PC-9 (cell line): ENCODE data around the gene CNPY4. TPM values are rescaled to one million over a fixed set of nuclear protein-coding genes. Genes with fewer than 3 reads are reported as not detected.

Experiments used
- BruUV-seq: library from RNA; stranded (reverse); fragments of 400-500 nt; replicated peaks from 2 replicates; lab custom pipeline; 2021; lab: Mats Ljungman, UMichigan
- CTCF ChIA-PET: fragments of 300-600 bp; sonication (Branson Sonifier 250); formaldehyde crosslinking; loops from one replicate; lab custom pipeline; 2022; ENCODE audit warnings: antibody characterized with exemption; lab: Charles Lee
- POLR2A ChIA-PET: fragments of 300-600 bp; sonication (Branson Sonifier 250); formaldehyde crosslinking; loops from one replicate; lab custom pipeline; 2022; ENCODE audit warnings: antibody characterized with exemption; ENCODE audit not compliant: unreplicated experiment; lab: Charles Lee
- DNase-seq, 2 experiments: peaks; one replicate each; pipeline versions ENCODE4 v3.0.0 to v3.0.0-alpha.2; 2015 to 2022; ENCODE audit warnings: mixed read lengths in 1 of 2
- H2AFZ ChIP-seq: fragments of 200-600 bp; sonication (generic); 2 replicates; pipeline ENCODE4 v1.8.1; 2017; ENCODE audit warnings: antibody characterized with exemption
- H3F3A ChIP-seq: fragments of 200-600 bp; sonication (generic); 2 replicates; pipeline ENCODE4 v1.8.1; 2017; ENCODE audit warnings: antibody characterized with exemption, mild to moderate bottlenecking, low read depth; ENCODE audit not compliant: insufficient read depth
- H3K27ac ChIP-seq: fragments of 200-600 bp; sonication (generic); 2 replicates; pipeline ENCODE4 v1.6.1; 2016; ENCODE audit warnings: mixed run types
- H3K27me3 ChIP-seq: fragments of 200-600 bp; sonication (generic); 2 replicates; pipeline ENCODE4 v1.6.1; 2016; ENCODE audit warnings: low read depth, mixed run types; ENCODE audit not compliant: insufficient read depth
- H3K36me3 ChIP-seq: fragments of 200-600 bp; sonication (generic); 2 replicates; pipeline ENCODE4 v1.6.1; 2016; ENCODE audit warnings: low read depth, mixed run types
- H3K4me1 ChIP-seq: fragments of 200-600 bp; sonication (generic); replicated peaks from 2 replicates; pipeline ENCODE4 v1.6.1; 2016; ENCODE audit warnings: mixed run types; ENCODE audit not compliant: insufficient read depth
- H3K4me2 ChIP-seq: fragments of 200-600 bp; sonication (generic); 2 replicates; pipeline ENCODE4 v1.6.1; 2017; ENCODE audit warnings: mixed run types
- H3K4me3 ChIP-seq: fragments of 200-600 bp; sonication (generic); 2 replicates; pipeline ENCODE4 v1.6.1; 2016; ENCODE audit warnings: mixed run types
- H3K79me2 ChIP-seq: fragments of 200-600 bp; sonication (generic); 2 replicates; pipeline ENCODE4 v1.6.1; 2017; ENCODE audit warnings: low read depth, mixed run types
- H3K9me2 ChIP-seq: fragments of 200-600 bp; sonication (generic); 2 replicates; pipeline ENCODE4 v1.8.1; 2017; ENCODE audit warnings: mild to moderate bottlenecking; ENCODE audit not compliant: insufficient read depth
- H3K9me3 ChIP-seq: fragments of 200-600 bp; sonication (generic); 2 replicates; pipeline ENCODE4 v1.8.1; 2016; ENCODE audit warnings: low read depth; ENCODE audit not compliant: insufficient read depth
- H4K20me1 ChIP-seq: fragments of 200-600 bp; sonication (generic); 2 replicates; pipeline ENCODE4 v1.8.1; 2017; ENCODE audit not compliant: insufficient read depth
- EZH2 ChIP-seq: fragments of 200-600 bp; sonication (generic); IDR thresholded peaks from 2 replicates; pipeline ENCODE4 v1.8.0; 2017; ENCODE audit warnings: antibody characterized with exemption, low read depth
- intact Hi-C: fragments of 100-400 bp; cut with micrococcal nuclease; formaldehyde crosslinking; loops from one replicate; pipeline ENCODE4 v1.10.0; 2022; ENCODE audit not compliant: unreplicated experiment
- total RNA-seq: library from RNA; stranded (reverse); gene quantifications from 2 replicates; pipeline ENCODE4 v1.2.3, GENCODE V29; 2021
- TF ChIP-seq, protein P1 (sequence below): fragments of 200-600 bp; sonication (generic); conservative IDR thresholded peaks from 2 replicates; pipeline ENCODE4 v1.6.1; 2017; ENCODE audit warnings: mixed run types, antibody characterized with exemption, mild to moderate bottlenecking, moderate library complexity

CNPY4 gene
- total RNA-seq, 1 experiment from 2014 or later: 10.3 TPM

DNA sequence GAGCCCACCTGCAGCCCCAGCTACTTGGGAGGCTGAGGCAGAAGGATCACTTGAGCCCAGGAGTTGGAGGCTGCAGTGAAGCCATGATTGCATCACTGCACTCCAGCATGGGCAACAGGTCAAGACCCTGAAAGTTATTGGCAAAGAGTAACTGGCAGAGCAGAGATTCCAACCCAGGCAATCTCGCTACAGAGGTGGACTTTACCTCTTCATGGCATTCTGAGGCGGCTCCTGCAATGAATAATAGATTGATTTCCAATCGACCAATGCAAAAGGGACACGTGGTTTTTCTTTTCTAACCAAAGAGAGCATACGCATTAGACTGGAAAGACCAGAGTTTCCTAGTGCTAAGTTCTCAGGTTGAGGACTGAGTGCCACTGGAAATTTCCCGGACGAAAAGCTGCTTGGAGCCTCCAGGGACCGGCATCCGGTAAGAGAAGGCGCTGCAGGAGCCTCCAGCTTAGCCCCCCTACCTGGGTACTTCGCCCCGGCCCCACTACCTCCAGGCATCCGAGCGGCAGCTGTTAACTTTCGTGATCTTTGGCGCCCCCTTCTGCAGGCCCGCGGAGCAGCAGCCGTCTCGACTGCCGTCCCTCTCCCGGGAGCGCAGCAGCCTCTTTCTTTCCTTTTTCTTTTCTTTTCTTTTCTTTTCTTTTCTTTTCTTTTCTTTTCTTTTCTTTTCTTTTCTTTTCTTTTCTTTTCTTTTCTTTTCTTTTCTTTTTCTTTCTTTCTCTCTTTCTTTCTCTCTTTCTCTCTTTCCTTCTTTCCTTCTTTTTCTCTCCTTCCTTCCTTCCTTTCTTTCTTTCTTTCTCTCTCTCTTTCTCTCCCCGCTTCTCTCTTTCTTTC is 11.4 kb downstream of the CNPY4 start:
- Histone ChIP-seq H3K4me1 (peaks cover 12% of the 10 kb centered on the region; the same call in 1 of the 2 replicates), H4K20me1 (no peaks in the 10 kb centered on the region), H3K9me3 (no peaks in the 10 kb centered on the region), H3K9me2 (no peaks in the 10 kb centered on the region), H3K4me2 (peak overlapping the region; percentile 57), H3K36me3 (no peaks in the 10 kb centered on the region), H3F3A (peaks cover 30% of the 10 kb centered on the region), H3K4me3 (no peak overlapping the region; the same call in 1 of the 2 replicates), H2AFZ (peak overlapping the region; percentile 71; the same call in 1 of the 2 replicates), H3K79me2 (peaks cover 6% of the 10 kb centered on the region; the same call in 1 of the 2 replicates), H3K27me3 (no peaks in the 10 kb centered on the region), H3K27ac (peak overlapping the region; percentile 46)
- TF ChIP-seq, protein P1, sequence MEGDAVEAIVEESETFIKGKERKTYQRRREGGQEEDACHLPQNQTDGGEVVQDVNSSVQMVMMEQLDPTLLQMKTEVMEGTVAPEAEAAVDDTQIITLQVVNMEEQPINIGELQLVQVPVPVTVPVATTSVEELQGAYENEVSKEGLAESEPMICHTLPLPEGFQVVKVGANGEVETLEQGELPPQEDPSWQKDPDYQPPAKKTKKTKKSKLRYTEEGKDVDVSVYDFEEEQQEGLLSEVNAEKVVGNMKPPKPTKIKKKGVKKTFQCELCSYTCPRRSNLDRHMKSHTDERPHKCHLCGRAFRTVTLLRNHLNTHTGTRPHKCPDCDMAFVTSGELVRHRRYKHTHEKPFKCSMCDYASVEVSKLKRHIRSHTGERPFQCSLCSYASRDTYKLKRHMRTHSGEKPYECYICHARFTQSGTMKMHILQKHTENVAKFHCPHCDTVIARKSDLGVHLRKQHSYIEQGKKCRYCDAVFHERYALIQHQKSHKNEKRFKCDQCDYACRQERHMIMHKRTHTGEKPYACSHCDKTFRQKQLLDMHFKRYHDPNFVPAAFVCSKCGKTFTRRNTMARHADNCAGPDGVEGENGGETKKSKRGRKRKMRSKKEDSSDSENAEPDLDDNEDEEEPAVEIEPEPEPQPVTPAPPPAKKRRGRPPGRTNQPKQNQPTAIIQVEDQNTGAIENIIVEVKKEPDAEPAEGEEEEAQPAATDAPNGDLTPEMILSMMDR: peak; percentile 89
- no peak for TF ChIP-seq EZH2
- no TSS peak for BruUV-seq
- peak; percentile 39 to 86 for DNase-seq
- ChIA-PET POLR2A (interaction anchor here (0.5 to 0.8 kb wide), 4 partner anchors 19 to 325 kb away, joined by 3 to 10 read pairs (median 6); no protein-coding TSS in a partner anchor), CTCF (interaction anchor here (0.6 to 1.1 kb wide), 5 partner anchors 22 to 137 kb away, joined by 3 to 10 read pairs (median 4); partner anchors contain the start of gene AP4M1)
- intact Hi-C loops: loop anchor here (1.0 to 10.0 kb wide), 5 partner anchors 50 to 724 kb away; partner anchors contain the start of genes SLC12A9 and ZNF3

DNA sequence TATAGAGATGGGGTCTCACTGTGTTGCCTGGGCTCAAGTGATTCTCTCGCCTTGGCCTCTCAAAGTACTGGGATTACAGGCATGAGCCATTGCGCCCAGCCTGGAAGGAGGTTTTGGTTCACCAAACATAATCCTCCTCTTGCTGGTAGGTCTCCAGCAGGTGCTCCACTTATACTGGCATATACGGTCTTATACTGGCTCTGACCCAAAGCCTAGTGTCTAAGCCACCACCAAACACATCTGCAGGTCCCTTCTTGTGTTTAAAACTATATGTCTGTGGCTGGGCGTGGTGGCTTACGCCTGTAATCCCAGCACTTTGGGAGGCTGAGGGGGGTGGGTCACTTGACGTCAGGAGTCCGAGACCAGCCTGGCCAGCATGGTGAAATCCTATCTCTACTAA is 12.7 kb downstream of the CNPY4 start:
- BruUV-seq: no TSS peak
- CTCF ChIA-PET: interaction anchor here (0.6 to 1.4 kb wide), 5 partner anchors 50 to 321 kb away, joined by 4 to 9 read pairs (median 5); no protein-coding TSS in a partner anchor
- DNase-seq: no peak

More for the DNA sequence above, 12.7 kb downstream of the CNPY4 start:
- Histone ChIP-seq H2AFZ (no peak overlapping the region), H3K4me2 (no peak overlapping the region), H3K9me2 (no peaks in the 10 kb centered on the region), H3F3A (peaks cover 30% of the 10 kb centered on the region), H3K27ac (no peak overlapping the region), H3K36me3 (no peaks in the 10 kb centered on the region), H4K20me1 (no peaks in the 10 kb centered on the region), H3K4me3 (no peak overlapping the region), H3K4me1 (peaks cover 12% of the 10 kb centered on the region; the same call in 1 of the 2 replicates), H3K79me2 (no peaks in the 10 kb centered on the region), H3K9me3 (no peaks in the 10 kb centered on the region), H3K27me3 (no peaks in the 10 kb centered on the region)
- POLR2A ChIA-PET: interaction anchor here (1.1 kb wide), 1 partner anchor 17 kb away, joined by 6 read pairs; the partner anchor contains the start of gene LAMTOR4
- TF ChIP-seq, protein P1: no peak
- no peak for TF ChIP-seq EZH2
- intact Hi-C loops: loop anchor here (1.0 to 10.0 kb wide), 4 partner anchors 83 to 723 kb away; partner anchors contain the start of gene SLC12A9
